GM18498 (cell line): ENCODE measurements around the gene FBXO22.
"Not testable (repeated sequence)": the region's sequence is repeated elsewhere in the genome, so short reads cannot be mapped to it uniquely, and the experiment has no call there.

ENCODE experiments used
- ATAC-seq: cut with Tn5 transposase; IDR thresholded peaks from one replicate; pipeline ENCODE4 v1.9.1; 2021; ENCODE audit warnings: mild to moderate bottlenecking, moderate library complexity; ENCODE audit not compliant: unreplicated experiment

Gene FBXO22

GRCh38 chr15:75976766-75977165 is 73.1 kb downstream of the FBXO22 start:
- not testable (repeated sequence) for ATAC-seq

- ATAC-seq = no peak
Measured at GRCh38 chr15:75981149-75981815, 77.6 kb downstream of the FBXO22 start.

- no peak for ATAC-seq
Measured at GRCh38 chr15:75982468-75982867, 78.8 kb downstream of the FBXO22 start.

- ATAC-seq = not testable (repeated sequence)
Measured at GRCh38 chr15:75984706-75985105, 81.0 kb downstream of the FBXO22 start.

GRCh38 chr15:75985971-75986370 is 82.3 kb downstream of the FBXO22 start:
- ATAC-seq = no peak

GRCh38 chr15:75989045-75989444 is 85.4 kb downstream of the FBXO22 start:
- no peak for ATAC-seq

- ATAC-seq = no peak
Measured at GRCh38 chr15:75989875-75990274, 86.2 kb downstream of the FBXO22 start.
